Omental fat pad (tissue), 4 donors: Measurements from ENCODE around the gene HLA-DPB1. TPM values are rescaled to one million over a fixed set of nuclear protein-coding genes. Genes with fewer than 3 reads are reported as not detected.

Experiments used
- ATAC-seq: fragments of 150-250 bp; one replicate; pipeline ENCODE4 v1.9.1; 2016; ENCODE audit warnings: mild to moderate bottlenecking, moderate library complexity; ENCODE audit not compliant: low FRiP score
- DNase-seq: peaks from one replicate; pipeline ENCODE4 v3.0.0-alpha.2; 2019; ENCODE audit warnings: low spot score
- CTCF ChIP-seq, 3 donors: fragments of 450-650 bp; IDR thresholded peaks; one replicate each; pipeline ENCODE4 v1.5.1; 2016 to 2017; ENCODE audit warnings: antibody characterized with exemption in 3 of 3, mild to moderate bottlenecking in 3 of 3, moderate library complexity in 2 of 3
- total RNA-seq, 4 donors: library from RNA; depleted of rRNA; stranded (reverse); fragments of >200 nt; gene quantifications; one replicate each; pipeline ENCODE4 v1.1.0, GENCODE V29; 2016

Gene HLA-DPB1
- total RNA-seq, 4 donors from 2014 or later, result 29.2 to 120 (median 101) TPM

DNA sequence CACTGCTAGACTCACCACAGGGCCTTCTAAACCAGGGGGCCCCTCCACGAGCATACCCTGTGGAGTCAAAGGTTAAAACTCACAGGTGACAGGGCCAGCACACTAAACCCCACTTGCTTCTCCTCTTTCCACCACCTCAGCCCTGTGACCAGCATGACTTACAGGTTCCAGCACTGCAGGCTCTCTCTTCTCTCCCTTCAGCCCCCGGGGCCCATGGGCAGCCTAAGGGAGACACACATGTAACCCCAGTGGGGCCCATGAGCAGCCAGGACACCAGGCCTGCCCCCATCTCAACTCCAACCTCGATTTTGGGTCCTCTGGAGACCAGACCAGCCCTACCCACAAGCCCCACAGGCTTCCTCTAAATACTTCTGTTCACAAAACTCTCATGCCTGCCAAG lies 28.0 kb downstream of the HLA-DPB1 start:
- TF ChIP-seq CTCF (IDR thresholded peaks at IDR 0.05), result no peak
- ATAC-seq (no peak), DNase-seq (no peak)

DNA sequence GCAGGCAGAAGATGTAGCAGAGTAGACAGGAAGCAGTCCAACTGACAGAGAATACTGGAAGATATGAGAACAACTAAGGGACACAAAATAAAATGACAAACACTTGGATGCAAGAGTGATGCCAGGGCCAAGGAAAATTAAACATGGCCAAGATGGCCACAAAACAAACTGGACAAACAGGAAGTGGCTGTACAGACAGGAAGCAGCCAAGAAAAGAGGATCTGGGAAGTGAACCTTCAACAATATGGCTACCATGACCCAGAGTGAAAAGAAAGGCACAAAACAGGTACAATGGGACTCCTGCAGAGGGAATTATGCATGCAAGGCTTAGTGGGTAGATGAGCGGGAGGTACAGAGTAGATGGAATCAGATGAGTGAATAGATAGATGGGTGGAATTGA lies 29.1 kb downstream of the HLA-DPB1 start:
- DNase-seq (no peak), ATAC-seq (no peak)
- TF ChIP-seq CTCF (IDR thresholded peaks at IDR 0.05), result no peak

GRCh38 chr6:33105386-33105785 lies 29.6 kb downstream of the HLA-DPB1 start:
- no peak for DNase-seq

DNA sequence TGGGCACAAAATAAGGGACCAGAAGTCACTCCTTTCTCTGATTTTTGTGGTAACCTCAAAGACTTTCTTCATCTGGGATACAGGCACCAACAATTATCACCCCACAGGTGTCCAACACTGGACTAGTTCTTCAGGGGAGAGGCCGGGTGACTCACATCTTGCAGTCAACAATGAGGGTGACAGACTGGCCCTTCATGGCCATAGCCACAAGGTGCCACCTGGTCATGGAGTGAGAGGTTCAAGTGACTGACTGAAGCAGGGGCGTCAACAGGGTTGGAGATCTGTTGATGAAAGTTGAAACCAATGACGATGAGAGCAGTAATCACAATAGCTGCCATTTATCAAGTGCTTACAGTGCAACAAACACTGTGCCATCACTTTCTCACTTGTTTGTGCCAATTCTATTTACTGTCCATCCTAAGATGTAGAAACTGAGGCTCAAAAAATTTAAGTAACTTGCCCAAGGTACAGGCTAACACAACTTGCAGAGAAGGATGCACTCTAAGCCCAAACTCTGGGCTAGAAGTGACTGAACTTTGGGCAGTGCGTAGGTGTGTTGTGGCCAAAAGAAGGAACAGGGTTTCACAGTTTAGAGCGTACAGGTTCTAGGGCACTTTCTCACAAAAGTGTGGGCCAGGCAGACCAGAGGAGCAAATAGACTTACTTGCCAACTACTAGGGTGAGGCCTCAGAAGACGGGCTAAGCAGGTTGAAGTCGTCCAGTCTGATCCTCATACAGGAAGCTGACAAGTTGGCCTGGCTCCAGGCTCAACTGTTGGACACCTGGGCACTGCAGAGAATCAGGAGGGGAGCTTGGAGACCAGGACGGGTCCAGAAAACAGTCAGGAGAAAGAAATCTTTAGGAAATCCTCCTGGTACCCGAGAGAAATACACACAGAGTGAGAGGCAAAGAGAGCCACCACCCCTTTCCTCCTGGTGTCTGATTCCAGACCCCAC lies 30.4 kb downstream of the HLA-DPB1 start:
- TF ChIP-seq CTCF (IDR thresholded peaks at IDR 0.05), result no peak
- ATAC-seq (no peak), DNase-seq (no peak)

More at GRCh38 chr6:33105386-33105785, 29.6 kb downstream of the HLA-DPB1 start:
- no peak for ATAC-seq
- no peak for TF ChIP-seq CTCF (IDR thresholded peaks at IDR 0.05)

DNA sequence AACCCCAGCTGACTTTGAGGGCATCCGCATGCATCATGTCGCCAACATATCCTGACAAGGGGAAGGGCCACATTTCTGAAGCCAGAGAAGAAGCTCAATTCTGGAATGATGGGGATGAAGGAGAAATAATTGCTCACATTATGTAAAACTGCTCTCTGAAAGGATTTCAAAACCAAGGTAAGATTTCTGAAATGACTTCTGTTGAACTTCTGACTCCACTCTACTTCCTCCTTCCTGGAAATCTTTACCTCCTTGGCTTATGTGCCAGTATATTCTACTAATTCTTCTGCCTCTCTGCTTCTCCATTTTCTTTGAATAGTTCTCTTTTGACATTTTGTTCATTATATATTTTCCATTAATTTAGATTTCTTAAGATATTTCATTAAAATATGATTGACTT lies 31.9 kb downstream of the HLA-DPB1 start:
- ATAC-seq (no peak), DNase-seq (no peak)
- no peak for TF ChIP-seq CTCF (IDR thresholded peaks at IDR 0.05)

DNA sequence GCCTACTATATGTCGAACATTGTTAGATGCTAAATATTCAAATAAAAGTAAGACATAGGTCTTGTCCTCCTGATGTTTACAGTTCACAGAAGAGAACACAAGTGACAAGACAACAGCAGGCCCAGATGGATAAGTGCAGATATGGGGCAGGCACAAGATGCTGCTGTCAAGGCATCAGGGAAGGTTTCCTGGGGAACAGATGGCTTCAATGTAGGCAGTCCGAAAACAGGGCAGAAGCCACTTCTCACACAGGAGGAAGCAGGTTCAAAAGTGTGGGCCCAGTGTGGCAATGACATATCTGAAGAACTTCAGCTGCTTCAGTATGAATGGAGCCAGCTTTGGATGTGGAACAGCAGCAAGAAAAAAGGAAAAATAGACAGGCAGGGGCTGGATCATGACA lies 32.5 kb downstream of the HLA-DPB1 start:
- no peak for TF ChIP-seq CTCF (IDR thresholded peaks at IDR 0.05)
- DNase-seq (no peak), ATAC-seq (no peak)

- DNase-seq (no peak), ATAC-seq (no peak)
- TF ChIP-seq CTCF (IDR thresholded peaks at IDR 0.05), result no peak
These were observed 36.4 kb downstream of the HLA-DPB1 start for GRCh38 chr6:33112148-33112547.
